MCF 10A (cell line): ENCODE measurements around the gene ICAM5. TPM values are rescaled to one million over a fixed set of nuclear protein-coding genes. Genes with fewer than 3 reads are reported as not detected.
A peak's percentile ranks its signal among the peaks of the same experiment; 100 is the strongest.

Experiments used
- BruUV-seq: library from RNA; stranded (reverse); fragments of 400-500 nt; replicated peaks from 2 replicates; lab custom pipeline; 2021; lab: Mats Ljungman, UMichigan
- CTCF ChIA-PET: fragments of 300-600 bp; sonication (Branson Sonifier 250); formaldehyde crosslinking; extraction: SDS; loops from one replicate; lab custom pipeline; 2021; ENCODE audit warnings: antibody characterized with exemption, inconsistent platforms; lab: Yijun Ruan, JAX
- POLR2A ChIA-PET: fragments of 300-600, 350-650 bp; sonication (Branson Sonifier 250); formaldehyde crosslinking; extraction: SDS; loops from one replicate; lab custom pipeline; 2020; ENCODE audit warnings: antibody characterized with exemption, inconsistent platforms; lab: Yijun Ruan, JAX
- DNase-seq: peaks from one replicate; pipeline ENCODE4 v3.0.0-alpha.2; 2018; ENCODE audit not compliant: unreplicated experiment
- H3K27ac Mint-ChIP-seq: one replicate; pipeline ENCODE4 v1.8.0; 2022; ENCODE audit warnings: mild to moderate bottlenecking, low read depth, mixed read lengths; ENCODE audit not compliant: unreplicated experiment
- H3K27me3 Mint-ChIP-seq: one replicate; pipeline ENCODE4 v1.8.0; 2022; ENCODE audit warnings: mixed read lengths; ENCODE audit not compliant: insufficient read depth, unreplicated experiment
- H3K36me3 Mint-ChIP-seq: one replicate; pipeline ENCODE4 v1.8.0; 2022; ENCODE audit warnings: mild to moderate bottlenecking, moderate library complexity, mixed read lengths; ENCODE audit not compliant: insufficient read depth, unreplicated experiment
- H3K4me1 Mint-ChIP-seq: one replicate; pipeline ENCODE4 v1.8.0; 2022; ENCODE audit warnings: mixed read lengths; ENCODE audit not compliant: insufficient read depth, unreplicated experiment
- H3K4me3 Mint-ChIP-seq: one replicate; pipeline ENCODE4 v1.8.0; 2022; ENCODE audit warnings: mild to moderate bottlenecking, moderate library complexity, mixed read lengths; ENCODE audit not compliant: unreplicated experiment
- H3K9me3 Mint-ChIP-seq: one replicate; pipeline ENCODE4 v1.8.0; 2022; ENCODE audit warnings: mixed read lengths; ENCODE audit not compliant: unreplicated experiment
- CTCF ChIP-seq: fragments of 200-600 bp; IDR thresholded peaks from one replicate; pipeline ENCODE4 v1.8.0; 2022; ENCODE audit warnings: antibody characterized with exemption, mild to moderate bottlenecking; ENCODE audit not compliant: unreplicated experiment
- intact Hi-C: fragments of 100-400 bp; cut with micrococcal nuclease; formaldehyde crosslinking; loops from 2 replicates; pipeline ENCODE4 v1.14.1; 2022
- total RNA-seq: library from RNA; stranded (reverse); gene quantifications from 2 replicates; pipeline ENCODE4 v1.2.3, GENCODE V29; 2022

Gene ICAM5
- total RNA-seq, 1 experiment from 2014 or later: 7.7 TPM

GRCh38 chr19:10266706-10267105, 23.0 kb upstream of the ICAM5 start:
- no peaks in the 10 kb centered on the region for H3K27me3 Mint-ChIP-seq
- no peak for DNase-seq
- BruUV-seq: no TSS peak
- ChIA-PET POLR2A (no interaction called here), CTCF (interaction anchor here (0.6 to 6.3 kb wide), 6 partner anchors 7 to 223 kb away, joined by 3 to 103 read pairs (median 6); no protein-coding TSS in a partner anchor)
- no peak for TF ChIP-seq CTCF
- no peak overlapping the region for H3K27ac Mint-ChIP-seq
- no peaks in the 10 kb centered on the region for H3K4me1 Mint-ChIP-seq
- no peaks in the 10 kb centered on the region for H3K9me3 Mint-ChIP-seq
- H3K36me3 Mint-ChIP-seq: no peaks in the 10 kb centered on the region
- no peak overlapping the region for H3K4me3 Mint-ChIP-seq
- intact Hi-C loops: no loop called here

GRCh38 chr19:10268071-10268470, 21.7 kb upstream of the ICAM5 start:
- no TSS peak for BruUV-seq
- intact Hi-C loops: loop anchor here (2.0 kb wide), 1 partner anchor 113 kb away; the partner anchor contains the start of gene TYK2
- ChIA-PET POLR2A (interaction anchor here (1.2 kb wide), 1 partner anchor 112 kb away, joined by 3 read pairs; the partner anchor contains the start of gene TYK2), CTCF (interaction anchor here (0.7 to 6.3 kb wide), 10 partner anchors 8 to 125 kb away, joined by 3 to 103 read pairs (median 6); partner anchors contain the start of gene TYK2)
- TF ChIP-seq CTCF: no peak
- Mint-ChIP-seq H3K27ac (no peak overlapping the region), H3K27me3 (no peaks in the 10 kb centered on the region), H3K36me3 (no peaks in the 10 kb centered on the region), H3K9me3 (no peaks in the 10 kb centered on the region), H3K4me1 (no peaks in the 10 kb centered on the region), H3K4me3 (no peak overlapping the region)
- no peak for DNase-seq

GRCh38 chr19:10269333-10270179, 20.2 kb upstream of the ICAM5 start:
- Mint-ChIP-seq H3K4me3 (peak overlapping the region; percentile 54), H3K4me1 (no peaks in the 10 kb centered on the region), H3K27ac (peak overlapping the region; percentile 16), H3K36me3 (peaks cover 3% of the 10 kb centered on the region), H3K9me3 (no peaks in the 10 kb centered on the region), H3K27me3 (no peaks in the 10 kb centered on the region)
- peak; percentile 95 for TF ChIP-seq CTCF
- DNase-seq: peak; percentile 78
- POLR2A ChIA-PET: interaction anchor here (0.6 to 3.5 kb wide), 10 partner anchors 10 to 137 kb away, joined by 3 to 33 read pairs (median 7); partner anchors contain the start of genes MRPL4, RAVER1 and TYK2
- intact Hi-C loops: loop anchor here (1.0 to 2.0 kb wide), 2 partner anchors 111 to 120 kb away; partner anchors contain the start of gene TYK2
- BruUV-seq: no TSS peak
- CTCF ChIA-PET: interaction anchor here (0.5 to 6.3 kb wide), 25 partner anchors 10 to 1946 kb away, joined by 3 to 103 read pairs (median 4); partner anchors contain the start of gene TYK2

- BruUV-seq: no TSS peak
- H3K4me3 Mint-ChIP-seq: peak overlapping the region; percentile 68
- peak; percentile 25 for DNase-seq
- no peaks in the 10 kb centered on the region for H3K27me3 Mint-ChIP-seq
- no peaks in the 10 kb centered on the region for H3K4me1 Mint-ChIP-seq
- POLR2A ChIA-PET: interaction anchor here (1.1 to 3.5 kb wide), 8 partner anchors 10 to 136 kb away, joined by 4 to 33 read pairs (median 5); partner anchors contain the start of genes ICAM4, MRPL4 and RAVER1
- H3K27ac Mint-ChIP-seq: no peak overlapping the region
- H3K36me3 Mint-ChIP-seq: peaks cover 9% of the 10 kb centered on the region
- no peaks in the 10 kb centered on the region for H3K9me3 Mint-ChIP-seq
- intact Hi-C loops: no loop called here
- CTCF ChIA-PET: interaction anchor here (0.5 to 6.3 kb wide), 16 partner anchors 9 to 350 kb away, joined by 3 to 103 read pairs (median 4); partner anchors contain the start of gene TYK2
- no peak for TF ChIP-seq CTCF
Measured at GRCh38 chr19:10270180-10270615, 19.6 kb upstream of the ICAM5 start.
